K562 (cell line): ENCODE measurements around the gene PTGES3. TPM values are rescaled to one million over a fixed set of nuclear protein-coding genes. Genes with fewer than 3 reads are reported as not detected.

Experiments used
- ATAC-seq: fragments of 200-7000 bp; cut with Tn5 transposase; 3 replicates; pipeline ENCODE4 v1.9.1; 2020; ENCODE audit warnings: moderate library complexity
- BruUV-seq: library from RNA; stranded (reverse); fragments of 400-500 nt; replicated peaks from 2 replicates; lab custom pipeline; 2021; lab: Mats Ljungman, UMichigan
- CTCF ChIA-PET: fragments of 300-600 bp; formaldehyde crosslinking; extraction: SDS; loops from one replicate; lab custom pipeline; 2021; ENCODE audit warnings: low intra/inter-chr PET ratio; lab: Yijun Ruan, JAX
- POLR2A ChIA-PET: fragments of 300-600, 350-650 bp; sonication (Branson Sonifier 250); formaldehyde crosslinking; extraction: SDS; loops from one replicate; lab custom pipeline; 2021; ENCODE audit warnings: antibody characterized with exemption, inconsistent platforms; lab: Yijun Ruan, JAX
- DNase-seq, 4 experiments: peaks; one replicate each; pipeline versions ENCODE4 v3.0.0 to v3.0.0-alpha.2; 2011 to 2018; ENCODE audit warnings: low spot score in 3 of 4, mixed read lengths in 3 of 4; ENCODE audit errors: extremely low read depth in 1 of 4
- FAIRE-seq: peaks from 2 replicates; lab custom pipeline; 2011; peaks lifted over from hg19 to GRCh38; lab: Jason Lieb, UNC
- H2AFZ ChIP-seq: 2 replicates; pipeline ENCODE4 v1.6.0; 2011; ENCODE audit warnings: low read depth, low read length, control low read depth, inconsistent platforms
- H3K27ac ChIP-seq: fragments of 200-600 bp; 3 replicates; pipeline ENCODE4 v1.8.0; 2011; ENCODE audit warnings: low read depth, mild to moderate bottlenecking, control low read depth, inconsistent platforms, low read length, moderate library complexity, mixed read lengths; ENCODE audit errors: extremely low read depth
- H3K27me3 ChIP-seq, 2 experiments: fragments of 300-600 bp in 1 of 2; 2 replicates in 1 of 2; 3 replicates in 1 of 2; pipeline versions ENCODE4 v1.6.0 to v1.8.0; 2011; ENCODE audit warnings: inconsistent platforms in 2 of 2, low read length in 2 of 2, mild to moderate bottlenecking in 1 of 2, mixed read lengths in 1 of 2, moderate library complexity in 1 of 2; ENCODE audit not compliant: control insufficient read depth in 2 of 2, insufficient read depth in 2 of 2
- H3K36me3 ChIP-seq: fragments of 300-600 bp; 3 replicates; pipeline ENCODE4 v1.8.0; 2011; ENCODE audit warnings: mild to moderate bottlenecking, low read length, inconsistent platforms; ENCODE audit not compliant: control insufficient read depth, insufficient read depth
- H3K4me1 ChIP-seq, 2 experiments: fragments of 200-600 bp in 1 of 2; replicated peaks in 1 of 2; 2 replicates in 1 of 2; 3 replicates in 1 of 2; pipeline versions ENCODE4 v1.5.1 to v1.8.0; 2011; ENCODE audit warnings: inconsistent platforms in 2 of 2, low read length in 2 of 2, mild to moderate bottlenecking in 1 of 2, mixed read lengths in 1 of 2, moderate library complexity in 1 of 2; ENCODE audit not compliant: control insufficient read depth in 2 of 2, insufficient read depth in 2 of 2
- H3K4me2 ChIP-seq: 2 replicates; pipeline ENCODE4 v1.6.1; 2011; ENCODE audit warnings: low read length, control low read depth, inconsistent platforms, mixed read lengths; ENCODE audit not compliant: insufficient read depth
- H3K4me3 ChIP-seq: fragments of 200-600 bp; sonication (generic), shearing (Covaris generic); 2 replicates; pipeline ENCODE4 v1.5.1; 2016; ENCODE audit warnings: control low read depth, inconsistent platforms
- H3K79me2 ChIP-seq: fragments of 200-600 bp; 3 replicates; pipeline ENCODE4 v1.8.0; 2011; ENCODE audit warnings: low read length, inconsistent platforms; ENCODE audit not compliant: control insufficient read depth, insufficient read depth
- H3K9ac ChIP-seq, 2 experiments: 2 replicates each; pipeline versions ENCODE4 v1.6.0 to v1.6.1; 2011; ENCODE audit warnings: low read depth in 2 of 2, low read length in 2 of 2, control low read depth in 1 of 2, inconsistent platforms in 1 of 2, mild to moderate bottlenecking in 1 of 2, mixed read lengths in 1 of 2; ENCODE audit not compliant: insufficient read depth in 1 of 2
- H3K9me1 ChIP-seq: one replicate; pipeline ENCODE4 v1.6.0; 2011; ENCODE audit warnings: inconsistent platforms, mild to moderate bottlenecking, low read length, moderate library complexity; ENCODE audit not compliant: control insufficient read depth, insufficient read depth
- H3K9me3 ChIP-seq: replicated peaks from 2 replicates; pipeline ENCODE4 v1.5.1; 2011; ENCODE audit warnings: low read depth, low read length, inconsistent platforms; ENCODE audit not compliant: control insufficient read depth, insufficient read depth
- H4K20me1 ChIP-seq: replicated peaks from 2 replicates; pipeline ENCODE4 v1.6.1; 2011; ENCODE audit warnings: low read length, inconsistent platforms, mixed read lengths; ENCODE audit not compliant: control insufficient read depth, insufficient read depth
- ATF1 ChIP-seq, 2 experiments: fragments of 450-650 bp in 1 of 2; IDR thresholded peaks; 2 replicates each; pipeline ENCODE4 v1.6.1; 2016; ENCODE audit warnings: missing compliant biosample characterization in 1 of 2, missing genetic modification characterization in 1 of 2
- BRF1 ChIP-seq: IDR thresholded peaks from 3 replicates; pipeline ENCODE4 v1.6.1; 2011; ENCODE audit warnings: borderline replicate concordance, mild to moderate bottlenecking; ENCODE audit not compliant: insufficient read length; ENCODE audit errors: extremely low read depth
- CC2D1A ChIP-seq: fragments of 450-650 bp; IDR thresholded peaks from 2 replicates; pipeline ENCODE4 v1.6.1; 2017; ENCODE audit warnings: mild to moderate bottlenecking
- CREB1 ChIP-seq, 2 experiments: sonication (generic) in 1 of 2; formaldehyde crosslinking in 1 of 2; IDR thresholded peaks; 2 replicates each; pipeline versions ENCODE4 v1.6.1 to v1.8.0; 2012 to 2022; ENCODE audit warnings: inconsistent platforms in 1 of 2, mild to moderate bottlenecking in 1 of 2, missing genetic modification reagents in 1 of 2, moderate library complexity in 1 of 2
- ELF4 ChIP-seq: fragments of 450-650 bp; formaldehyde crosslinking; IDR thresholded peaks from 2 replicates; pipeline ENCODE4 v1.4.0; 2022; ENCODE audit warnings: missing genetic modification characterization
- HDAC1 ChIP-seq, 2 experiments: fragments of 450-650 bp; IDR thresholded peaks; 2 replicates each; pipeline ENCODE4 v1.6.1; 2016 to 2017; ENCODE audit warnings: inconsistent platforms in 1 of 2, mild to moderate bottlenecking in 1 of 2, moderate library complexity in 1 of 2
- HDGF ChIP-seq: fragments of 450-650 bp; IDR thresholded peaks from 2 replicates; pipeline ENCODE4 v1.6.1; 2016
- KAT7 ChIP-seq: sonication (generic); formaldehyde crosslinking; IDR thresholded peaks from 2 replicates; pipeline ENCODE4 v1.8.0; 2022; ENCODE audit warnings: missing genetic modification reagents, mild to moderate bottlenecking, borderline replicate concordance
- MAFF ChIP-seq: IDR thresholded peaks from 2 replicates; pipeline ENCODE4 v1.6.1; 2012; ENCODE audit warnings: low read length, improper control_type of control experiment
- MAZ ChIP-seq, 2 experiments: fragments of 450-650 bp in 1 of 2; sonication (generic) in 1 of 2; formaldehyde crosslinking; IDR thresholded peaks in 1 of 2; conservative IDR thresholded peaks in 1 of 2; 2 replicates each; pipeline versions ENCODE4 v1.4.0 to v1.5.0; 2020; ENCODE audit warnings: mild to moderate bottlenecking in 1 of 2, missing genetic modification reagents in 1 of 2
- SAP30 ChIP-seq: fragments of 200-600 bp; sonication (generic); IDR thresholded peaks from 2 replicates; pipeline ENCODE4 v1.6.1; 2012; ENCODE audit warnings: borderline replicate concordance, low read depth, mild to moderate bottlenecking, moderate library complexity, low read length, control low read depth, inconsistent platforms; ENCODE audit not compliant: insufficient read depth, poor library complexity, severe bottlenecking
- TBP ChIP-seq: optimal IDR thresholded peaks from 2 replicates; pipeline ENCODE3; 2011; ENCODE audit warnings: low read depth, low read length, improper control_type of control experiment
- YY1 ChIP-seq, 3 experiments: IDR thresholded peaks; 2 replicates each; pipeline ENCODE4 v1.6.1; 2011; ENCODE audit warnings: low read length in 2 of 3, mild to moderate bottlenecking in 2 of 3, moderate library complexity in 2 of 3, borderline replicate concordance in 1 of 3, control low read depth in 1 of 3, low read depth in 1 of 3; ENCODE audit not compliant: insufficient read depth in 3 of 3, insufficient replicate concordance in 2 of 3, control insufficient read depth in 1 of 3, insufficient read length in 1 of 3; ENCODE audit errors: extremely low read depth in 1 of 3
- ZNF583 ChIP-seq: fragments of 250-450 bp; sonication (Bioruptor Pico); IDR thresholded peaks from 2 replicates; pipeline ENCODE4 v1.4.0; 2020
- WGBS: fragments of 100-300 bp; shearing (Covaris generic); methylation state at CpG from one replicate; pipeline ENCODE4 v1.1.6; 2016; ENCODE audit warnings: low coverage, mixed read lengths; ENCODE audit not compliant: insufficient coverage; ENCODE audit errors: missing lambda C conversion rate; 5-methylcytosine and 5-hydroxymethylcytosine counted together
- in situ Hi-C: fragments of 300-500 bp; cut with MboI; formaldehyde crosslinking; loops from 4 replicates; pipeline ENCODE4 v1.15.0; 2018; ENCODE audit warnings: inconsistent platforms, mixed read lengths
- intact Hi-C: fragments of 100-400 bp; cut with micrococcal nuclease; formaldehyde crosslinking; loops from 2 replicates; pipeline ENCODE4 v1.14.2; 2022
- polyA plus RNA-seq, 8 experiments: library from polyadenylated mRNA; depleted of rRNA in 4 of 8; stranded (reverse) in 5 of 8; unstranded in 3 of 8; fragments of >200 nt; fragmentation: Nextera tagmentation in 2 of 8; fragmentation: Illumina TruSeq in 1 of 8; extraction: Ambion mirVana in 2 of 8; extraction: Trizol in 1 of 8; gene quantifications; 2 replicates each; pipeline versions ENCODE4 v1.2.1 to v1.2.3, GENCODE V29; 2011 to 2014; ENCODE audit warnings: inconsistent platforms in 1 of 8, missing spikeins in 1 of 8
- total RNA-seq, 7 experiments: library from RNA; depleted of rRNA in 6 of 7; stranded (reverse); fragments of >200 nt in 6 of 7; fragmentation: Illumina TruSeq in 2 of 7; extraction: Trizol in 2 of 7; gene quantifications; 2 replicates each; pipeline versions ENCODE4 v1.2.1 to v1.2.3, GENCODE V29; 2011 to 2021; ENCODE audit warnings: low replicate concordance in 1 of 7
- TF ChIP-seq, protein P1 (sequence below): sonication (generic); formaldehyde crosslinking; IDR thresholded peaks from 2 replicates; pipeline ENCODE4 v1.9.0; 2022; ENCODE audit warnings: mild to moderate bottlenecking, missing genetic modification reagents
- TF ChIP-seq, protein P2 (sequence below), 2 experiments: fragments of 150-350 bp in 1 of 2; IDR thresholded peaks; 2 replicates each; pipeline ENCODE4 v1.6.1; 2012 to 2016; ENCODE audit warnings: low read depth in 2 of 2, low read length in 2 of 2, mild to moderate bottlenecking in 1 of 2, moderate library complexity in 1 of 2

PTGES3 gene
- total and polyA plus RNA-seq, 9 of the 15 experiments (the other 6 are each of a cell fraction or from before 2014, with no cell fraction given) = 163 to 501 (median 213) TPM

DNA sequence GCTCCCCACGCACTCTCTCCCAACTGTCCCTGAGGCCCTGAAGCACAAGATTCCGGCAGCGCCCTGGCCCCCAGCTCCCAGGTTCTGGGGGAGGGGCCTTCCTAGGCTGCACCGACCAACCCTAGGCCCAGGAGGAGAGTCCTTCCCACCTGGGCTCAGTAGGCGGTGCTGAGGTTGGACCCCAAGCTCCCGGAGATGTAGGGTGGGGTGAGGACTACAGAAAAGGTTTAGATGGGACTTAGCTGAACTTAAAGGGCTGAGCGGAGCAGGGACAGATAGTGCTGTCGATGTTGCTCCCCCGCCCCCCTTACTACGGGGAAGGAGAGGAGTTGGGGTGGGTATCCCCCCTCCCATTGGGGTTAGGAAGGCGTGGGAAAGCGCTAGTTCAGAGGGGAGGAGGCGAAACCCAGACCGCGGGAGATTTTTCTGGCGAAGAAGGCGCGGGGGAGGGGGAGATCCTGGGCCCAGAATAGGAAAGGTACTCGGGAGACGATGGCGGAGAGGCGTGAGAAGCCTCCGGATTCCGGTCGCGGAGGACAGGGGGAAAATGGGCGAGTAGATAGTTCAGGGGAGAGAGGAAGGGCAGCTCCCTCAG, 53.7 kb downstream of the PTGES3 start:
- no TSS peak for BruUV-seq
- FAIRE-seq (no peak), DNase-seq (peak; percentile 73 to 88 (median 79)), ATAC-seq (peak; percentile 8)
- Histone ChIP-seq H3K27me3 (no peaks in the 10 kb centered on the region), H3K4me3 (peak overlapping the region; percentile 85), H3K27ac (peak overlapping the region; percentile 86), H4K20me1 (0 out of 2 replicates have a peak, but pooled peaks cover under 1% of the 10 kb centered on the region), H3K4me2 (peak overlapping the region; percentile 96), H3K9ac (peak overlapping the region; percentile 74 to 94), H3K79me2 (peaks cover 66% of the 10 kb centered on the region), H3K9me1 (no peaks in the 10 kb centered on the region), H3K4me1 (peaks cover 37 to 47% of the 10 kb centered on the region in 2 experiments), H3K36me3 (peaks cover 31% of the 10 kb centered on the region), H3K9me3 (no peaks in the 10 kb centered on the region), H2AFZ (peak overlapping the region; percentile 75)
- ChIA-PET POLR2A (interaction anchor here (1.1 to 3.4 kb wide), 8 partner anchors 9 to 52 kb away, joined by 3 to 42 read pairs (median 6); partner anchors contain the start of gene ATP5F1B), CTCF (interaction anchor here (0.6 kb wide), 1 partner anchor 121 kb away, joined by 3 read pairs; no protein-coding TSS in a partner anchor)
- 2% methylated on average over 24 of the region's 27 CpGs for WGBS
- intact Hi-C loops (loop anchor here (10.0 kb wide), 3 partner anchors 270 to 450 kb away; partner anchors contain the start of genes APOF, NAB2, STAT2 and ZBTB39), in situ Hi-C loops (no loop called here)
- no peak for TF ChIP-seq MAFF
- no peak for TF ChIP-seq ATF1 (CRISPR knock-in tag; IDR thresholded peaks at IDR 0.05)
- TF ChIP-seq ATF1 (tag; IDR thresholded peaks at IDR 0.05) = peak; percentile 22
- no peak for TF ChIP-seq BRF1
- peak in 1 of 3 experiments; percentile 9 for TF ChIP-seq YY1 (IDR thresholded peaks at IDR 0.05; ENCODE audit: borderline replicate concordance in 1 of 3, control insufficient read depth in 1 of 3, extremely low read depth in 1 of 3, insufficient read depth in 3 of 3, insufficient read length in 1 of 3, insufficient replicate concordance in 2 of 3, low read depth in 1 of 3, low read length in 2 of 3)
- TF ChIP-seq, protein P1, sequence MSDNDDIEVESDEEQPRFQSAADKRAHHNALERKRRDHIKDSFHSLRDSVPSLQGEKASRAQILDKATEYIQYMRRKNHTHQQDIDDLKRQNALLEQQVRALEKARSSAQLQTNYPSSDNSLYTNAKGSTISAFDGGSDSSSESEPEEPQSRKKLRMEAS = 0 out of 2 replicates have a peak, but pooled peaks have one; percentile 10
- 0 out of 2 replicates have a peak, but pooled peaks have one; percentile 64 for TF ChIP-seq KAT7 (CRISPR knock-in tag)
- 0 out of 2 replicates have a peak, but pooled peaks have one; percentile 40 for TF ChIP-seq ELF4 (CRISPR knock-in tag)
- TF ChIP-seq CC2D1A = no peak
- TF ChIP-seq ZNF583 (CRISPR knock-in tag) = 0 out of 2 replicates have a peak, but pooled peaks have one; percentile 21
- peak; percentile 39 for TF ChIP-seq TBP
- peak in 1 of 2 experiments; percentile 68; a peak in 2 of 4 replicates for TF ChIP-seq HDAC1 (IDR thresholded peaks at IDR 0.05)
- TF ChIP-seq SAP30 = peak; percentile 74
- TF ChIP-seq HDGF = 0 out of 2 replicates have a peak, but pooled peaks have one; percentile 78
- peak in 1 of 2 experiments; percentile 24; a peak in 1 of 4 replicates for TF ChIP-seq MAZ (CRISPR knock-in tag; conservative IDR thresholded peaks at IDR 0.05 in 1 of 2, IDR thresholded peaks at IDR 0.05 in 1 of 2)
- TF ChIP-seq CREB1 (IDR thresholded peaks at IDR 0.05) = no peak
- TF ChIP-seq CREB1 (CRISPR knock-in tag; IDR thresholded peaks at IDR 0.05) = peak; percentile 57; the same call in 1 of the 2 replicates
- TF ChIP-seq, protein P2, sequence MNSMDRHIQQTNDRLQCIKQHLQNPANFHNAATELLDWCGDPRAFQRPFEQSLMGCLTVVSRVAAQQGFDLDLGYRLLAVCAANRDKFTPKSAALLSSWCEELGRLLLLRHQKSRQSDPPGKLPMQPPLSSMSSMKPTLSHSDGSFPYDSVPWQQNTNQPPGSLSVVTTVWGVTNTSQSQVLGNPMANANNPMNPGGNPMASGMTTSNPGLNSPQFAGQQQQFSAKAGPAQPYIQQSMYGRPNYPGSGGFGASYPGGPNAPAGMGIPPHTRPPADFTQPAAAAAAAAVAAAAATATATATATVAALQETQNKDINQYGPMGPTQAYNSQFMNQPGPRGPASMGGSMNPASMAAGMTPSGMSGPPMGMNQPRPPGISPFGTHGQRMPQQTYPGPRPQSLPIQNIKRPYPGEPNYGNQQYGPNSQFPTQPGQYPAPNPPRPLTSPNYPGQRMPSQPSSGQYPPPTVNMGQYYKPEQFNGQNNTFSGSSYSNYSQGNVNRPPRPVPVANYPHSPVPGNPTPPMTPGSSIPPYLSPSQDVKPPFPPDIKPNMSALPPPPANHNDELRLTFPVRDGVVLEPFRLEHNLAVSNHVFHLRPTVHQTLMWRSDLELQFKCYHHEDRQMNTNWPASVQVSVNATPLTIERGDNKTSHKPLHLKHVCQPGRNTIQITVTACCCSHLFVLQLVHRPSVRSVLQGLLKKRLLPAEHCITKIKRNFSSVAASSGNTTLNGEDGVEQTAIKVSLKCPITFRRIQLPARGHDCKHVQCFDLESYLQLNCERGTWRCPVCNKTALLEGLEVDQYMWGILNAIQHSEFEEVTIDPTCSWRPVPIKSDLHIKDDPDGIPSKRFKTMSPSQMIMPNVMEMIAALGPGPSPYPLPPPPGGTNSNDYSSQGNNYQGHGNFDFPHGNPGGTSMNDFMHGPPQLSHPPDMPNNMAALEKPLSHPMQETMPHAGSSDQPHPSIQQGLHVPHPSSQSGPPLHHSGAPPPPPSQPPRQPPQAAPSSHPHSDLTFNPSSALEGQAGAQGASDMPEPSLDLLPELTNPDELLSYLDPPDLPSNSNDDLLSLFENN (IDR thresholded peaks at IDR 0.05; ENCODE audit: low read depth in 2 of 2, low read length in 2 of 2) = no peak
